GM12891 (cell line): ENCODE data around the gene HTR1D.

Experiments
- POLR2AphosphoS5 ChIP-seq: IDR thresholded peaks from 2 replicates; pipeline ENCODE4 v1.6.1; 2011; ENCODE audit warnings: low read depth, low read length, control low read depth
- TAF1 ChIP-seq: IDR thresholded peaks from 2 replicates; pipeline ENCODE4 v1.6.1; 2011; ENCODE audit warnings: low read depth, low read length, control low read depth

DNA sequence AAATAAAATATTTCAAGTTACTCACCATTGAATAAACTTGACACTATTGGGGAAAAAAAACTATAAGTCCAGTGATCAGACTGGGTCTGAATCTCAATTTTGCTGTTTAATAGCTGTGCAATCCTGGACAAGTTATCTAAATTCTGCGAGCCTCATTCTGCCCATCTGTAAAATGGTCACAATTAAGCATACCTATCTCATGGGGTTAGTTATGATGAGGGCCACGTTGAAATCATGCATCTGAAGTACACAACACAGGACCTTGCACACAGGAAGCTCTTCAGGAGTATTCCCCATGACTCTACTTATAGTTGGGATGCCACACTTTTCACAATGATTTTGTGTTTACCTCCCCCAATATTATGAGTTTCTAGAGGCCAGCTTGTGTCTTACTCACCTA lies 3.8 kb upstream of the HTR1D start:
- TF ChIP-seq POLR2AphosphoS5 (no peak), TAF1 (no peak)
